HCT116 (cell line): ENCODE results near the gene NXPH1. TPM values are rescaled to one million over a fixed set of nuclear protein-coding genes. Genes with fewer than 3 reads are reported as not detected.

Source experiments
- ATAC-seq: fragments of 200-7000 bp; cut with Tn5 transposase; 2 replicates; pipeline ENCODE4 v1.9.1; 2020; ENCODE audit warnings: mild to moderate bottlenecking, moderate library complexity
- BruUV-seq: library from RNA; stranded (reverse); fragments of 400-500 nt; replicated peaks from 2 replicates; lab custom pipeline; 2021; lab: Mats Ljungman, UMichigan
- CTCF ChIA-PET: fragments of 300-600 bp; sonication (Branson Sonifier 250); formaldehyde crosslinking; loops from one replicate; lab custom pipeline; 2021; ENCODE audit warnings: antibody characterized with exemption; lab: Charles Lee
- POLR2A ChIA-PET: fragments of 300-600, 350-600 bp; sonication (Branson Sonifier 250); formaldehyde crosslinking; loops from one replicate; lab custom pipeline; 2021; ENCODE audit warnings: antibody characterized with exemption; lab: Charles Lee
- RAD21 ChIA-PET, 2 experiments: fragments of 300-600 bp; sonication (Branson Sonifier 250); formaldehyde crosslinking; loops; one replicate each; lab custom pipeline; 2023; ENCODE audit warnings: low total read pairs in 2 of 2; ENCODE audit not compliant: uncharacterized antibody in 2 of 2, unreplicated experiment in 2 of 2, low non-redundant PET in 1 of 2; lab: Charles Lee
- DNase-seq: peaks from one replicate; pipeline ENCODE4 v3.0.0-alpha.2; 2010; ENCODE audit warnings: low read depth, low spot score
- H2AFZ ChIP-seq: fragments of 200-600 bp; shearing (Covaris generic), sonication (generic); 2 replicates; pipeline ENCODE4 v1.6.1; 2017; ENCODE audit warnings: low read depth, mixed run types, mixed read lengths, antibody characterized with exemption, low read length; ENCODE audit not compliant: poor library complexity, severe bottlenecking
- H3K27ac ChIP-seq: 2 replicates; pipeline ENCODE4 v1.5.1; 2012; ENCODE audit warnings: low read depth, low read length
- H3K27me3 ChIP-seq: fragments of 200-600 bp; sonication (generic); 2 replicates; pipeline ENCODE4 v1.6.1; 2016; ENCODE audit warnings: mixed run types, low read length, mixed read lengths; ENCODE audit not compliant: insufficient read depth
- H3K36me3 ChIP-seq, 2 experiments: fragments of 200-500 bp in 1 of 2; fragments of 200-600 bp in 1 of 2; sonication (Bioruptor generic) in 1 of 2; sonication (generic) in 1 of 2; 2 replicates each; pipeline versions ENCODE4 v1.5.1 to v1.6.1; 2014 to 2016; ENCODE audit warnings: low read length in 2 of 2, inconsistent platforms in 1 of 2, mixed read lengths in 1 of 2, mixed run types in 1 of 2; ENCODE audit not compliant: insufficient read depth in 2 of 2, control insufficient read depth in 1 of 2
- H3K4me1 ChIP-seq, 2 experiments: fragments of 200-600 bp in 1 of 2; sonication (generic) in 1 of 2; 2 replicates each; pipeline versions ENCODE4 v1.5.1 to v1.6.1; 2012 to 2017; ENCODE audit warnings: low read length in 2 of 2, inconsistent platforms in 1 of 2, mild to moderate bottlenecking in 1 of 2, mixed read lengths in 1 of 2, mixed run types in 1 of 2, moderate library complexity in 1 of 2; ENCODE audit not compliant: insufficient read depth in 2 of 2, control insufficient read depth in 1 of 2
- H3K4me2 ChIP-seq: fragments of 200-600 bp; sonication (generic); 2 replicates; pipeline ENCODE4 v1.6.1; 2017; ENCODE audit warnings: mixed run types, low read length, mixed read lengths
- H3K4me3 ChIP-seq, 2 experiments: fragments of 200-600 bp in 1 of 2; sonication (generic) in 1 of 2; replicated peaks in 1 of 2; 2 replicates each; pipeline ENCODE4 v1.5.1; 2011 to 2016; ENCODE audit warnings: low read length in 2 of 2, control low read depth in 1 of 2, low read depth in 1 of 2, mild to moderate bottlenecking in 1 of 2, mixed read lengths in 1 of 2, mixed run types in 1 of 2
- H3K79me2 ChIP-seq: fragments of 200-600 bp; sonication (generic); 2 replicates; pipeline ENCODE4 v1.6.1; 2017; ENCODE audit warnings: mild to moderate bottlenecking, mixed run types, low read length, moderate library complexity, mixed read lengths; ENCODE audit not compliant: insufficient read depth
- H3K9ac ChIP-seq: fragments of 200-600 bp; sonication (generic); 2 replicates; pipeline ENCODE4 v1.6.1; 2016; ENCODE audit warnings: low read length, mixed read lengths
- H3K9me2 ChIP-seq: fragments of 200-600 bp; sonication (generic), shearing (Covaris generic); 2 replicates; pipeline ENCODE4 v1.6.1; 2017; ENCODE audit warnings: mixed run types, mild to moderate bottlenecking, moderate library complexity; ENCODE audit not compliant: insufficient read depth
- H3K9me3 ChIP-seq, 2 experiments: fragments of 200-500 bp in 1 of 2; fragments of 200-600 bp in 1 of 2; sonication (Bioruptor generic) in 1 of 2; sonication (generic) in 1 of 2; 2 replicates each; pipeline ENCODE4 v1.6.1; 2014 to 2017; ENCODE audit warnings: low read length in 2 of 2, mixed read lengths in 2 of 2, inconsistent platforms in 1 of 2, low read depth in 1 of 2, mild to moderate bottlenecking in 1 of 2, mixed run types in 1 of 2, moderate library complexity in 1 of 2; ENCODE audit not compliant: control insufficient read depth in 1 of 2, insufficient read depth in 1 of 2
- H4K20me1 ChIP-seq: fragments of 200-600 bp; sonication (generic), shearing (Covaris generic); 2 replicates; pipeline ENCODE4 v1.6.1; 2017; ENCODE audit warnings: mixed run types, mild to moderate bottlenecking, moderate library complexity; ENCODE audit not compliant: insufficient read depth
- ATF3 ChIP-seq: IDR thresholded peaks from 2 replicates; pipeline ENCODE4 v1.6.1; 2012
- CEBPB ChIP-seq: IDR thresholded peaks from 2 replicates; pipeline ENCODE4 v1.6.1; 2012; ENCODE audit warnings: low read depth
- EGR1 ChIP-seq: IDR thresholded peaks from 2 replicates; pipeline ENCODE4 v1.6.1; 2012; ENCODE audit warnings: low read depth
- EZH2 ChIP-seq: fragments of 200-600 bp; sonication (generic); IDR thresholded peaks from 2 replicates; pipeline ENCODE4 v1.6.1; 2017; ENCODE audit warnings: antibody characterized with exemption, mixed run types
- EZH2phosphoT487 ChIP-seq: fragments of 200-600 bp; IDR thresholded peaks from 2 replicates; pipeline ENCODE4 v1.6.1; 2018; ENCODE audit warnings: antibody characterized with exemption, borderline replicate concordance
- FOSL1 ChIP-seq: IDR thresholded peaks from 2 replicates; pipeline ENCODE4 v1.6.1; 2012; ENCODE audit warnings: low read depth
- POLR2A ChIP-seq: IDR thresholded peaks from 2 replicates; pipeline ENCODE4 v1.7.0; 2011; ENCODE audit warnings: borderline replicate concordance; ENCODE audit not compliant: insufficient read depth, insufficient read length; ENCODE audit errors: extremely low read depth
- POLR2AphosphoS5 ChIP-seq: IDR thresholded peaks from 2 replicates; pipeline ENCODE4 v1.6.1; 2011; ENCODE audit warnings: mild to moderate bottlenecking, low read depth, low read length, moderate library complexity
- SP1 ChIP-seq: IDR thresholded peaks from 2 replicates; pipeline ENCODE4 v1.6.1; 2012; ENCODE audit warnings: low read depth
- SRF ChIP-seq: IDR thresholded peaks from 2 replicates; pipeline ENCODE4 v1.6.1; 2012; ENCODE audit warnings: low read depth
- TCF7L2 ChIP-seq: IDR thresholded peaks from 2 replicates; pipeline ENCODE4 v1.7.0; 2011; ENCODE audit warnings: borderline replicate concordance, inconsistent platforms; ENCODE audit not compliant: insufficient read depth, insufficient read length; ENCODE audit errors: extremely low read depth
- YY1 ChIP-seq: IDR thresholded peaks from 2 replicates; pipeline ENCODE4 v1.6.1; 2011; ENCODE audit warnings: low read length, low read depth, moderate library complexity, mild to moderate bottlenecking; ENCODE audit not compliant: insufficient replicate concordance; ENCODE audit errors: extremely low read depth
- ZBTB33 ChIP-seq: IDR thresholded peaks from 2 replicates; pipeline ENCODE4 v1.6.1; 2011; ENCODE audit warnings: mild to moderate bottlenecking, low read length, moderate library complexity; ENCODE audit not compliant: insufficient replicate concordance; ENCODE audit errors: extremely low read depth
- intact Hi-C: fragments of 100-400 bp; cut with micrococcal nuclease; formaldehyde crosslinking; loops from 2 replicates; pipeline ENCODE4 v1.10.0; 2022
- total RNA-seq: library from RNA; stranded (reverse); gene quantifications from one replicate; pipeline ENCODE4 v1.2.1, GENCODE V29; 2021; ENCODE audit not compliant: unreplicated experiment
- TF ChIP-seq, protein P1 (sequence below): IDR thresholded peaks from 2 replicates; pipeline ENCODE4 v1.6.1; 2012; ENCODE audit warnings: low read depth
- TF ChIP-seq, protein P2 (sequence below): IDR thresholded peaks from 2 replicates; pipeline ENCODE4 v1.6.1; 2012
- TF ChIP-seq, protein P3 (sequence below), 3 experiments: fragments of 200-600 bp in 1 of 3; sonication (generic) in 1 of 3; IDR thresholded peaks in 2 of 3; conservative IDR thresholded peaks in 1 of 3; 2 replicates each; pipeline ENCODE4 v1.5.1; 2012 to 2017; ENCODE audit warnings: low read depth in 2 of 3, low read length in 2 of 3, antibody characterized with exemption in 1 of 3, borderline replicate concordance in 1 of 3, control low read depth in 1 of 3, mild to moderate bottlenecking in 1 of 3, mixed read lengths in 1 of 3, mixed run types in 1 of 3, moderate library complexity in 1 of 3; ENCODE audit not compliant: insufficient read depth in 1 of 3

The NXPH1 gene
- total RNA-seq, 1 experiment from 2014 or later: 0.17 TPM

- CTCF ChIA-PET: no interaction called here
- no TSS peak for BruUV-seq
- intact Hi-C loops: no loop called here
Measured at GRCh38 chr7:8481752-8482446, 48.5 kb downstream of the NXPH1 start.

More at GRCh38 chr7:8481752-8482446, 48.5 kb downstream of the NXPH1 start:
- Histone ChIP-seq H3K27me3 (no peaks in the 10 kb centered on the region), H3K9me2 (no peaks in the 10 kb centered on the region), H3K4me2 (no peak overlapping the region), H3K4me3 (no peak overlapping the region), H3K36me3 (no peaks in the 10 kb centered on the region), H2AFZ (no peak overlapping the region), H3K9ac (no peak overlapping the region), H3K79me2 (no peaks in the 10 kb centered on the region), H3K4me1 (no peaks in the 10 kb centered on the region), H4K20me1 (no peaks in the 10 kb centered on the region), H3K9me3 (no peaks in the 10 kb centered on the region), H3K27ac (no peak overlapping the region)
- no peak for ATAC-seq
- DNase-seq: no peak
- POLR2A ChIA-PET: no interaction called here
- RAD21 ChIA-PET: interaction anchor here in 1 of 2 experiments (0.5 kb wide), 1 partner anchor 8 kb away, joined by 3 read pairs; no protein-coding TSS in a partner anchor
- TF ChIP-seq EZH2phosphoT487: no peak
- no peak for TF ChIP-seq YY1
- no peak for TF ChIP-seq ATF3
- TF ChIP-seq EZH2: no peak
- TF ChIP-seq, protein P1, sequence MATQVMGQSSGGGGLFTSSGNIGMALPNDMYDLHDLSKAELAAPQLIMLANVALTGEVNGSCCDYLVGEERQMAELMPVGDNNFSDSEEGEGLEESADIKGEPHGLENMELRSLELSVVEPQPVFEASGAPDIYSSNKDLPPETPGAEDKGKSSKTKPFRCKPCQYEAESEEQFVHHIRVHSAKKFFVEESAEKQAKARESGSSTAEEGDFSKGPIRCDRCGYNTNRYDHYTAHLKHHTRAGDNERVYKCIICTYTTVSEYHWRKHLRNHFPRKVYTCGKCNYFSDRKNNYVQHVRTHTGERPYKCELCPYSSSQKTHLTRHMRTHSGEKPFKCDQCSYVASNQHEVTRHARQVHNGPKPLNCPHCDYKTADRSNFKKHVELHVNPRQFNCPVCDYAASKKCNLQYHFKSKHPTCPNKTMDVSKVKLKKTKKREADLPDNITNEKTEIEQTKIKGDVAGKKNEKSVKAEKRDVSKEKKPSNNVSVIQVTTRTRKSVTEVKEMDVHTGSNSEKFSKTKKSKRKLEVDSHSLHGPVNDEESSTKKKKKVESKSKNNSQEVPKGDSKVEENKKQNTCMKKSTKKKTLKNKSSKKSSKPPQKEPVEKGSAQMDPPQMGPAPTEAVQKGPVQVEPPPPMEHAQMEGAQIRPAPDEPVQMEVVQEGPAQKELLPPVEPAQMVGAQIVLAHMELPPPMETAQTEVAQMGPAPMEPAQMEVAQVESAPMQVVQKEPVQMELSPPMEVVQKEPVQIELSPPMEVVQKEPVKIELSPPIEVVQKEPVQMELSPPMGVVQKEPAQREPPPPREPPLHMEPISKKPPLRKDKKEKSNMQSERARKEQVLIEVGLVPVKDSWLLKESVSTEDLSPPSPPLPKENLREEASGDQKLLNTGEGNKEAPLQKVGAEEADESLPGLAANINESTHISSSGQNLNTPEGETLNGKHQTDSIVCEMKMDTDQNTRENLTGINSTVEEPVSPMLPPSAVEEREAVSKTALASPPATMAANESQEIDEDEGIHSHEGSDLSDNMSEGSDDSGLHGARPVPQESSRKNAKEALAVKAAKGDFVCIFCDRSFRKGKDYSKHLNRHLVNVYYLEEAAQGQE: no peak
- no peak for TF ChIP-seq POLR2A
- TF ChIP-seq, protein P2, sequence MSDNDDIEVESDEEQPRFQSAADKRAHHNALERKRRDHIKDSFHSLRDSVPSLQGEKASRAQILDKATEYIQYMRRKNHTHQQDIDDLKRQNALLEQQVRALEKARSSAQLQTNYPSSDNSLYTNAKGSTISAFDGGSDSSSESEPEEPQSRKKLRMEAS: no peak
- TF ChIP-seq, protein P3, sequence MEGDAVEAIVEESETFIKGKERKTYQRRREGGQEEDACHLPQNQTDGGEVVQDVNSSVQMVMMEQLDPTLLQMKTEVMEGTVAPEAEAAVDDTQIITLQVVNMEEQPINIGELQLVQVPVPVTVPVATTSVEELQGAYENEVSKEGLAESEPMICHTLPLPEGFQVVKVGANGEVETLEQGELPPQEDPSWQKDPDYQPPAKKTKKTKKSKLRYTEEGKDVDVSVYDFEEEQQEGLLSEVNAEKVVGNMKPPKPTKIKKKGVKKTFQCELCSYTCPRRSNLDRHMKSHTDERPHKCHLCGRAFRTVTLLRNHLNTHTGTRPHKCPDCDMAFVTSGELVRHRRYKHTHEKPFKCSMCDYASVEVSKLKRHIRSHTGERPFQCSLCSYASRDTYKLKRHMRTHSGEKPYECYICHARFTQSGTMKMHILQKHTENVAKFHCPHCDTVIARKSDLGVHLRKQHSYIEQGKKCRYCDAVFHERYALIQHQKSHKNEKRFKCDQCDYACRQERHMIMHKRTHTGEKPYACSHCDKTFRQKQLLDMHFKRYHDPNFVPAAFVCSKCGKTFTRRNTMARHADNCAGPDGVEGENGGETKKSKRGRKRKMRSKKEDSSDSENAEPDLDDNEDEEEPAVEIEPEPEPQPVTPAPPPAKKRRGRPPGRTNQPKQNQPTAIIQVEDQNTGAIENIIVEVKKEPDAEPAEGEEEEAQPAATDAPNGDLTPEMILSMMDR (IDR thresholded peaks at IDR 0.05 in 2 of 3, conservative IDR thresholded peaks at IDR 0.05 in 1 of 3; ENCODE audit: borderline replicate concordance in 1 of 3, insufficient read depth in 1 of 3, low read depth in 2 of 3, low read length in 2 of 3): no peak
- TF ChIP-seq TCF7L2: no peak
- no peak for TF ChIP-seq EGR1
- no peak for TF ChIP-seq FOSL1
- TF ChIP-seq SP1: no peak
- TF ChIP-seq ZBTB33: no peak
- no peak for TF ChIP-seq POLR2AphosphoS5
- TF ChIP-seq SRF: no peak
- no peak for TF ChIP-seq CEBPB
- TF ChIP-seq, all 23 proteins: peak for 0
